Astrocyte (in vitro differentiated cells and primary cell): ENCODE data around the gene MEMO1. TPM values are rescaled to one million over a fixed set of nuclear protein-coding genes. Genes with fewer than 3 reads are reported as not detected.
"Not testable (repeated sequence)": the region's sequence is repeated elsewhere in the genome, so short reads cannot be mapped to it uniquely, and the experiment has no call there.

ENCODE experiments used
- DNase-seq: peaks from one replicate; pipeline ENCODE4 v3.0.0-alpha.2; 2010; ENCODE audit warnings: low read depth
- FAIRE-seq: peaks from 2 replicates; lab custom pipeline; 2011; peaks lifted over from hg19 to GRCh38; lab: Jason Lieb, UNC
- H2AFZ ChIP-seq: 2 replicates; pipeline ENCODE4 v1.6.0; 2012; ENCODE audit warnings: low read depth, low read length, inconsistent platforms
- H3K27ac ChIP-seq: 2 replicates; pipeline ENCODE4 v1.5.1; 2011; ENCODE audit warnings: low read depth, low read length, inconsistent platforms
- H3K27me3 ChIP-seq: 2 replicates; pipeline ENCODE4 v1.6.0; 2011; ENCODE audit warnings: low read length, inconsistent platforms; ENCODE audit not compliant: insufficient read depth
- H3K36me3 ChIP-seq: 2 replicates; pipeline ENCODE4 v1.5.1; 2011; ENCODE audit warnings: low read length, inconsistent platforms; ENCODE audit not compliant: insufficient read depth
- H3K4me1 ChIP-seq: 2 replicates; pipeline ENCODE4 v1.5.1; 2011; ENCODE audit warnings: low read length, inconsistent platforms; ENCODE audit not compliant: insufficient read depth
- H3K4me2 ChIP-seq: 2 replicates; pipeline ENCODE4 v1.6.0; 2012; ENCODE audit warnings: low read length, inconsistent platforms
- H3K4me3 ChIP-seq: 2 replicates; pipeline ENCODE4 v1.5.1; 2011; ENCODE audit warnings: low read depth, mild to moderate bottlenecking, low read length, inconsistent platforms; ENCODE audit not compliant: insufficient read depth
- H3K79me2 ChIP-seq: 2 replicates; pipeline ENCODE4 v1.6.0; 2012; ENCODE audit warnings: mild to moderate bottlenecking, low read length, inconsistent platforms; ENCODE audit not compliant: insufficient read depth
- H3K9ac ChIP-seq: 2 replicates; pipeline ENCODE4 v1.6.0; 2012; ENCODE audit warnings: mild to moderate bottlenecking, low read length, inconsistent platforms
- H3K9me3 ChIP-seq: 2 replicates; pipeline ENCODE4 v1.5.1; 2012; ENCODE audit warnings: low read depth, mild to moderate bottlenecking, low read length, inconsistent platforms; ENCODE audit not compliant: insufficient read depth
- H4K20me1 ChIP-seq: 2 replicates; pipeline ENCODE4 v1.6.0; 2012; ENCODE audit warnings: low read length, inconsistent platforms; ENCODE audit not compliant: insufficient read depth
- H3K27ac Mint-ChIP-seq: one replicate; pipeline ENCODE4 v1.8.0; 2021; ENCODE audit warnings: mild to moderate bottlenecking, mixed read lengths; ENCODE audit not compliant: unreplicated experiment
- H3K27me3 Mint-ChIP-seq: one replicate; pipeline ENCODE4 v1.8.0; 2021; ENCODE audit warnings: low read depth, mixed read lengths; ENCODE audit not compliant: unreplicated experiment
- H3K36me3 Mint-ChIP-seq: one replicate; pipeline ENCODE4 v1.8.0; 2021; ENCODE audit warnings: low read depth, mixed read lengths; ENCODE audit not compliant: unreplicated experiment
- H3K4me1 Mint-ChIP-seq: one replicate; pipeline ENCODE4 v1.8.0; 2021; ENCODE audit warnings: low read depth, mixed read lengths; ENCODE audit not compliant: unreplicated experiment
- H3K4me3 Mint-ChIP-seq: one replicate; pipeline ENCODE4 v1.8.0; 2021; ENCODE audit warnings: mild to moderate bottlenecking, moderate library complexity, mixed read lengths; ENCODE audit not compliant: unreplicated experiment
- H3K9me3 Mint-ChIP-seq: one replicate; pipeline ENCODE4 v1.8.0; 2021; ENCODE audit warnings: mild to moderate bottlenecking, mixed read lengths; ENCODE audit not compliant: unreplicated experiment
- CTCF ChIP-seq: IDR thresholded peaks from 2 replicates; pipeline ENCODE4 v1.5.1; 2011; ENCODE audit warnings: low read depth, mild to moderate bottlenecking, inconsistent platforms, low read length, moderate library complexity; ENCODE audit not compliant: insufficient read depth
- EZH2 ChIP-seq: IDR thresholded peaks from 2 replicates; pipeline ENCODE4 v1.6.1; 2012; ENCODE audit warnings: mild to moderate bottlenecking, low read length, inconsistent platforms; ENCODE audit not compliant: insufficient read depth
- total RNA-seq: library from RNA; stranded (reverse); gene quantifications from 2 replicates; pipeline ENCODE4 v1.2.1, GENCODE V29; 2021

MEMO1 gene
- total RNA-seq, 1 donor from 2014 or later, result 65.2 TPM

GRCh38 chr2:31863867-31864266 is 146.9 kb downstream of the MEMO1 start:
- FAIRE-seq, result no peak

GRCh38 chr2:31863015-31863656 is 147.7 kb downstream of the MEMO1 start:
- not testable (repeated sequence) for H3K9me3 ChIP-seq, H3K27ac ChIP-seq, FAIRE-seq

More at GRCh38 chr2:31863867-31864266, 146.9 kb downstream of the MEMO1 start:
- no peak overlapping the region for H3K4me2 ChIP-seq
- TF ChIP-seq EZH2 (no peak), CTCF (no peak)
- H3K27me3 ChIP-seq, result no peaks in the 10 kb centered on the region
- H3K9me3 ChIP-seq, result no peaks in the 10 kb centered on the region
- H3K4me3 Mint-ChIP-seq, result no peak overlapping the region
- no peak overlapping the region for H2AFZ ChIP-seq
- H3K79me2 ChIP-seq, result no peaks in the 10 kb centered on the region
- no peak overlapping the region for H3K4me3 ChIP-seq
- H4K20me1 ChIP-seq, result no peaks in the 10 kb centered on the region
- H3K9ac ChIP-seq, result no peak overlapping the region
- no peaks in the 10 kb centered on the region for H3K27me3 Mint-ChIP-seq
- H3K36me3 Mint-ChIP-seq, result no peaks in the 10 kb centered on the region
- H3K4me1 Mint-ChIP-seq, result no peaks in the 10 kb centered on the region
- H3K27ac Mint-ChIP-seq, result no peak overlapping the region
- no peak overlapping the region for H3K27ac ChIP-seq
- H3K9me3 Mint-ChIP-seq, result no peaks in the 10 kb centered on the region
- peaks cover 9% of the 10 kb centered on the region for H3K36me3 ChIP-seq
- no peak for DNase-seq
- H3K4me1 ChIP-seq, result no peaks in the 10 kb centered on the region

DNA sequence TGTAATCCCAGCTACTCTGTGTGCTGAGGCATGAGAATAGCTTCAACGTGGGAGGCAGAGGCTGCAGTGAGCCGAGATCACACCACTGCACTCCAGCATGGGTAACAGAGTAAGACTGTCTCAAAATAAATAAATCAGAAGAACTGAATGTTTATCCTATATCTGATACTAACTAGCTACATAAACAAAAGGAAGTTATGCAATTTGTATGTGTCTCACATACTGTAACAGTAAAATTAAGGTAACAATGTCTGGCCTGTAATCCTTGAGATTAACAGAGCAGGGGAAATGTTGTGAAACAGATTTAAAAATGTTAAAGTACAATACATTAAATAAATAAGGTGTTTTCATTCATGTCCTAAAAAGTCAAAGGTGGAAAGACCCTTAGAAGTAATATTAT is 150.8 kb downstream of the MEMO1 start:
- Histone ChIP-seq H3K27ac (no peak overlapping the region), H3K9me3 (no peaks in the 10 kb centered on the region), H2AFZ (no peak overlapping the region), H3K36me3 (peaks cover 5% of the 10 kb centered on the region), H3K79me2 (no peaks in the 10 kb centered on the region), H4K20me1 (no peaks in the 10 kb centered on the region), H3K4me3 (no peak overlapping the region), H3K4me2 (no peak overlapping the region), H3K27me3 (no peaks in the 10 kb centered on the region), H3K9ac (no peak overlapping the region), H3K4me1 (no peaks in the 10 kb centered on the region)
- Mint-ChIP-seq H3K27me3 (no peaks in the 10 kb centered on the region), H3K36me3 (no peaks in the 10 kb centered on the region), H3K9me3 (no peaks in the 10 kb centered on the region), H3K4me1 (peaks cover 3% of the 10 kb centered on the region), H3K4me3 (no peak overlapping the region), H3K27ac (no peak overlapping the region)
- DNase-seq (no peak), FAIRE-seq (no peak)
- TF ChIP-seq EZH2 (no peak), CTCF (no peak)

More at GRCh38 chr2:31863015-31863656, 147.7 kb downstream of the MEMO1 start:
- H3K27ac Mint-ChIP-seq, H3K36me3 ChIP-seq, H3K36me3 Mint-ChIP-seq, H3K4me3 ChIP-seq, H3K27me3 ChIP-seq, H3K4me1 ChIP-seq, H2AFZ ChIP-seq, H3K4me1 Mint-ChIP-seq, H3K27me3 Mint-ChIP-seq, H3K4me3 Mint-ChIP-seq, H3K9me3 Mint-ChIP-seq, H4K20me1 ChIP-seq, H3K79me2 ChIP-seq, H3K4me2 ChIP-seq, DNase-seq, H3K9ac ChIP-seq: not testable (repeated sequence)
